HG02798 (cell line): Measurements from ENCODE around the gene ACER3.
A peak's percentile ranks its signal among the peaks of the same experiment; 100 is the strongest.
"Not testable (repeated sequence)": the region's sequence is repeated elsewhere in the genome, so short reads cannot be mapped to it uniquely, and the experiment has no call there.

ENCODE experiments used
- ATAC-seq: cut with Tn5 transposase; IDR thresholded peaks from one replicate; pipeline ENCODE4 v1.9.1; 2021; ENCODE audit warnings: mild to moderate bottlenecking; ENCODE audit not compliant: unreplicated experiment, poor library complexity

The ACER3 gene

GRCh38 chr11:76860539-76861475, at the start of gene ACER3:
ACER3 (plus strand) TSS chr11:76860918; CDS start chr11:76860977, 59 bp downstream.
- ATAC-seq, result peak; percentile 98

- ATAC-seq, result no peak
These were observed 49.5 kb upstream of the ACER3 start for GRCh38 chr11:76811259-76811658.

GRCh38 chr11:76814414-76814813, 46.3 kb upstream of the ACER3 start:
- no peak for ATAC-seq

- ATAC-seq, result not testable (repeated sequence)
These were observed 45.0 kb upstream of the ACER3 start for GRCh38 chr11:76815678-76816077.

GRCh38 chr11:76820184-76820566, 40.5 kb upstream of the ACER3 start:
- ATAC-seq, result no peak

- not testable (repeated sequence) for ATAC-seq
These were observed 39.3 kb upstream of the ACER3 start for GRCh38 chr11:76821396-76821795.

- ATAC-seq, result no peak
These were observed 38.3 kb upstream of the ACER3 start for GRCh38 chr11:76822406-76822805.

- no peak for ATAC-seq
These were observed 37.2 kb upstream of the ACER3 start for GRCh38 chr11:76823481-76824028.

GRCh38 chr11:76824083-76824939, 36.4 kb upstream of the ACER3 start:
- no peak for ATAC-seq

- ATAC-seq, result no peak
These were observed 35.6 kb upstream of the ACER3 start for GRCh38 chr11:76824980-76825725.

- no peak for ATAC-seq
These were observed 34.9 kb upstream of the ACER3 start for GRCh38 chr11:76825726-76826396.

GRCh38 chr11:76826508-76826907, 34.2 kb upstream of the ACER3 start:
- ATAC-seq, result not testable (repeated sequence)

- not testable (repeated sequence) for ATAC-seq
These were observed 33.7 kb upstream of the ACER3 start for GRCh38 chr11:76827005-76827404.

- ATAC-seq, result no peak
These were observed 29.9 kb upstream of the ACER3 start for GRCh38 chr11:76830639-76831327.

GRCh38 chr11:76831686-76832310, 28.9 kb upstream of the ACER3 start:
- ATAC-seq, result no peak

- no peak for ATAC-seq
These were observed 28.4 kb upstream of the ACER3 start for GRCh38 chr11:76832361-76832760.

- no peak for ATAC-seq
These were observed 26.6 kb upstream of the ACER3 start for GRCh38 chr11:76834151-76834550.

GRCh38 chr11:76835036-76835435, 25.7 kb upstream of the ACER3 start:
- no peak for ATAC-seq
